HUES6 (cell line): Measurements from ENCODE around the gene SCN11A.
"Not testable (repeated sequence)": the region's sequence is repeated elsewhere in the genome, so short reads cannot be mapped to it uniquely, and the experiment has no call there.

ENCODE experiments used
- H3K27ac ChIP-seq: 2 replicates; pipeline ENCODE4 v1.7.0; 2013; ENCODE audit warnings: low read depth, mild to moderate bottlenecking, low read length, inconsistent platforms
- H3K27me3 ChIP-seq: 2 replicates; pipeline ENCODE4 v1.6.1; 2013; ENCODE audit warnings: low read length; ENCODE audit not compliant: control insufficient read depth, insufficient read depth
- H3K36me3 ChIP-seq: 2 replicates; pipeline ENCODE4 v1.6.1; 2013; ENCODE audit warnings: low read length; ENCODE audit not compliant: control insufficient read depth, insufficient read depth
- H3K4me1 ChIP-seq: 2 replicates; pipeline ENCODE4 v1.6.1; 2013; ENCODE audit warnings: low read length; ENCODE audit not compliant: control insufficient read depth, insufficient read depth
- H3K4me3 ChIP-seq: 2 replicates; pipeline ENCODE4 v1.5.1; 2013; ENCODE audit warnings: low read depth, low read length
- H3K9ac ChIP-seq: one replicate; pipeline ENCODE4 v1.6.1; 2013; ENCODE audit warnings: mild to moderate bottlenecking, low read length
- H3K9me3 ChIP-seq: 2 replicates; pipeline ENCODE4 v1.6.1; 2013; ENCODE audit warnings: low read depth, low read length; ENCODE audit not compliant: control insufficient read depth, insufficient read depth

The SCN11A gene

DNA sequence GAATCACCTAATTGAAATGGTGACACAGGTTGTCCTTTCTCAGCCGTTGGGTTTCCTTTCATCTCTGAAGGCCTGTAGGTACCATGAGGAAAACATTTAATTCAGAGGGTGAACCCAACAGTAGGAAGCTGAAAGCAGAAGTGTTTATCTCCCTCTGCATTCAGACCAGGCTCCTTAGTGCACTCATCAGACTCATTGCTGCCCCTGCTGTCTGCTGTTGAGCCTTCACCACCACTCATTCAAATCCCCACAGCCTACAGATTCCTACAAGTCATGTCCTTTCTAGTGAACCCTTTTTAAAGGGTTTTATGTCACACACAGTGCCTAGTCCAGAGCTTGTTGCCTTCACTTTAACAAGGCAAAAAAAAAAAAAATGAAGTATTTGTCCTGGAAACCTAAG lies 13.5 kb upstream of the SCN11A start:
- Histone ChIP-seq H3K27me3 (no peaks in the 10 kb centered on the region), H3K9me3 (no peaks in the 10 kb centered on the region), H3K27ac (no peak overlapping the region), H3K9ac (no peak overlapping the region), H3K36me3 (peaks cover 39% of the 10 kb centered on the region), H3K4me1 (no peaks in the 10 kb centered on the region), H3K4me3 (no peak overlapping the region)

DNA sequence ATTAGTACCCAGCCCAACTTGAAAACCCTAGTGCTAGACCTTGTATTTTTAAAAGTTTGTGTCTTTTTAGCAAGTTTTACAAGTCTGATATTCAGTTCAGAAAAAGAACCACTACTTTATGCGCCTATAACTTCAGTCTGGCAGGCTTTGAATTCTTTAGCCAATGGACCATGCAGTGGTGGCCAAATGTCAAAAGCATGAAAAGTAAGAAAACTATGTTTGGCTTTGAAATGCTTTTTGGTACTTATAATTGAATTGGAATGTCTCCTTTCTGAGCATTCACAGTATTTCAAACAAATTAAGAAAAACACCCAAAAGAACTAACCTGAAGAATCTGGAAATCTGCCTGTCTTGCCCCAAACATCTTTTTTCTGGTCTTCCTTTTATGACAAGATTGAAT lies 12.9 kb upstream of the SCN11A start:
- Histone ChIP-seq H3K4me1 (no peaks in the 10 kb centered on the region), H3K36me3 (peaks cover 34% of the 10 kb centered on the region), H3K4me3 (no peak overlapping the region), H3K27me3 (no peaks in the 10 kb centered on the region), H3K9ac (no peak overlapping the region), H3K27ac (no peak overlapping the region), H3K9me3 (no peaks in the 10 kb centered on the region)

DNA sequence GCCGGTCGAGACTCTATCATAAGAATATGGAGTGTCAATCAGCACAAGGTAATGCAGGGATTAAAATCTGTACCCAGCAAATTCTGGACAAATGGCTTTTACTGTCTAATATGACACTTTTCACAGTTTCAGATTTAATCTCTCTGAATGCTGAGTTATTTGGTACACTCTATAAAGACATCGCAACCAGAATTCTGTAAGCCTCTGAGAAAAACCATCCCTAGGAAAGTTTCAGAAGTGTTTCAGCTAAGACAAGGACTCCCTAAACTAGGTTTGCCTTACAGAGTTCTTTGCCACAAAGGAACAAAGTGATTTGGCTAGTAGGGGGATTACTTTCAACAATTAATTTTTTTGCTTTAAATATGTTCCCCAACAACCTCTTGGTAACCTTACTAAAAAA lies 11.4 kb upstream of the SCN11A start:
- no peak overlapping the region for H3K27ac ChIP-seq
- no peaks in the 10 kb centered on the region for H3K4me1 ChIP-seq
- H3K9ac ChIP-seq = no peak overlapping the region
- no peak overlapping the region for H3K4me3 ChIP-seq
- peaks cover 23% of the 10 kb centered on the region for H3K36me3 ChIP-seq
- no peaks in the 10 kb centered on the region for H3K9me3 ChIP-seq
- H3K27me3 ChIP-seq = no peaks in the 10 kb centered on the region

DNA sequence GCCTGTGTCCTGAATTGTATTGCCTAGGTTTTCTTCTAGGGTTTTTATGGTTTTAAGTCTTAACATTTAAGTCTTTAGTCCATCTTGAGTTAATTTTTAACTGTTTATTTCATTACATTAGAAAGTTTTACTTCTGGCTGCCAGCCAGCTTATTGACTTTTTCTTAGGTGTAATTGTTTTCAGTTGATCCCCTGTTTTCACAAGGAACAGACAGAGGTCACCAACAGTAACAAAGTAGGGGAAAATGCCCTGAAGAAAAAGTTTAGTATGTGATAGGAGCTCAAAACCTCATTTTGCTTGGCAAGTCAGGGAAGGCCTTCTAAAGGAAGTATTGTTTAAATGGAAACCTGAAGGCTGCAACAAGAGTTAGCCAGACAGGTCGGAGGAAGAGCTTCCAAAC lies 10.4 kb upstream of the SCN11A start:
- H3K36me3 ChIP-seq = peaks cover 15% of the 10 kb centered on the region
- no peak overlapping the region for H3K9ac ChIP-seq
- no peaks in the 10 kb centered on the region for H3K9me3 ChIP-seq
- no peak overlapping the region for H3K4me3 ChIP-seq
- H3K4me1 ChIP-seq = no peaks in the 10 kb centered on the region
- H3K27ac ChIP-seq = no peak overlapping the region
- no peaks in the 10 kb centered on the region for H3K27me3 ChIP-seq

DNA sequence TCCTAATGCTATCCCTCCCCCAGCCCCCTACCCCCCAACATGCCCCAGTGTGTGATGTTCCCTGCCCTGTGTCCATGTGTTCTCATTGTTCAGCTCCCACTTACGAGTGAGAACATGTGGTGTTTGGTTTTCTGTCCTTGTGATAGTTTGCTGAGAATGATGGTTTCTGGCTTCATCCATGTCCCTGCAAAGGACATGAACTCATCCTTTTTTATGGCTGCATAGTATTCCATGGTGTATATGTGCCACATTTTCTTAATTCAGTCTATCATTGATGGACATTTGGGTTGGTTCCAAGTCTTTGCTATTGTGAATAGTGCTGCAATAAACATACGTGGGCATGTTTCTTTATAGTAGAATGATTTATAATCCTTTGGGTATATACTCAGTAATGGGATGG lies 9.5 kb upstream of the SCN11A start:
- H3K9ac ChIP-seq, H3K27ac ChIP-seq, H3K27me3 ChIP-seq, H3K4me1 ChIP-seq, H3K36me3 ChIP-seq, H3K4me3 ChIP-seq, H3K9me3 ChIP-seq: not testable (repeated sequence)

DNA sequence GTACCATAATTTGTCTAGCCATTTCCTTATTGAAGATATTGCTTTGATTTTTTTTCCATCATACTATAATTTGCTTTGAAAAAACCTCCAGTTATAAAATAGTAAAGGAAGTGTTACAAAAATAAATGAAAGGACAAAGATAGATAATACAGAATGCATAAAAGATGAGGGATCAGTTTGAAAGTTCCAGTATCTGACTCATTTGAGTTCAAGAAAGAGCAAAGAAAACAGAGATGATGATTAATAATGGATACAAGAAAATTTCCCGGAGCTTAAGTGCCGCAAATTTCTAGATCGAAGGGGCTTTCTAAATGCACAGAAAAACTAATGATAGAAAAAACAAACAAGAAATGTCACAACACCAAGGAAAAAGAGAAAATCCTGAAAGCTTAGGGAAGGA lies 4.4 kb upstream of the SCN11A start:
- no peak overlapping the region for H3K4me3 ChIP-seq
- no peaks in the 10 kb centered on the region for H3K36me3 ChIP-seq
- H3K9me3 ChIP-seq = no peaks in the 10 kb centered on the region
- H3K27ac ChIP-seq = no peak overlapping the region
- H3K9ac ChIP-seq = no peak overlapping the region
- H3K27me3 ChIP-seq = no peaks in the 10 kb centered on the region
- H3K4me1 ChIP-seq = 0 out of 2 replicates have a peak, but pooled peaks cover 5% of the 10 kb centered on the region

DNA sequence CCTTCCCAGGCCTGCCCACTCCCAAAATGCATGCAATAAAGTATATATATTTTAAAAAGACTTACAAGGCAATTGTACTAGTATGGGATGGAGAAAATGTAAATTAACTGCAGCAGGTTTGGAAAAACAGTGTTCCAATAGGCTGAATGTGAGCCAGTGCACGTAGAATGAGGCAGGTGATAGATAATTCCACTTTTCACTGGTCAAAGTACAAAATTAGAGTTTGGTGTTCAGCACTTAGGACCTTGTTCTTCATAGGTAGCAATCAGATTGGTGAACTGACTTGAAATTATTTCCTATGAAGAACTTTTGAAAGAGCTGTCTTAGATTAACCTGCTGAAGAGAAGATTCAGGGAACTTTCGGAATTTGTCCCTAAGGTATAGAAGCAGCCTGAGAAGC lies 2.0 kb upstream of the SCN11A start:
- no peaks in the 10 kb centered on the region for H3K9me3 ChIP-seq
- H3K36me3 ChIP-seq = no peaks in the 10 kb centered on the region
- no peak overlapping the region for H3K27ac ChIP-seq
- H3K9ac ChIP-seq = no peak overlapping the region
- H3K27me3 ChIP-seq = no peaks in the 10 kb centered on the region
- H3K4me1 ChIP-seq = 0 out of 2 replicates have a peak, but pooled peaks cover 5% of the 10 kb centered on the region
- no peak overlapping the region for H3K4me3 ChIP-seq

DNA sequence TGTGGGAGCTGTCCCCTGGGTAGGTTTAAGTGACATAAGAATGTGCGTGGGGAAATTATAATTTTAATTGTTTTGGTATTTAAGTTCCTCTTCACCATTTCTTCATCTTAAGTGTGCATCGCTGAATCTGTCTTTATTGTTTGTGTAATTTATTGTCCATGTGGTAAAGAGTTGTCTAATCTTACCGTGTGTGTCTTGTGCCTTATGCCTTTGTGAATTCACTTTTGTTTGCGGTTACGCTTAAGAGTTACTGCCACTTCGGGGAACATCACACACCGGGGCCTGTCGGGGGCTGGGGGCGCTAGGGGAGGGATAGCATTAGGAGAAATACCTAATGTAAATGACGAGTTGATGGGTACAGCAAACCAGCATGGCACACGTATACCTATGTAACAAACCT lies 839 bp upstream of the SCN11A start:
- Histone ChIP-seq H3K9ac (peak overlapping the region; percentile 91), H3K4me1 (0 out of 2 replicates have a peak, but pooled peaks cover 5% of the 10 kb centered on the region), H3K27ac (peak overlapping the region; percentile 87), H3K4me3 (peak overlapping the region; percentile 91), H3K9me3 (no peaks in the 10 kb centered on the region), H3K36me3 (no peaks in the 10 kb centered on the region), H3K27me3 (no peaks in the 10 kb centered on the region)

DNA sequence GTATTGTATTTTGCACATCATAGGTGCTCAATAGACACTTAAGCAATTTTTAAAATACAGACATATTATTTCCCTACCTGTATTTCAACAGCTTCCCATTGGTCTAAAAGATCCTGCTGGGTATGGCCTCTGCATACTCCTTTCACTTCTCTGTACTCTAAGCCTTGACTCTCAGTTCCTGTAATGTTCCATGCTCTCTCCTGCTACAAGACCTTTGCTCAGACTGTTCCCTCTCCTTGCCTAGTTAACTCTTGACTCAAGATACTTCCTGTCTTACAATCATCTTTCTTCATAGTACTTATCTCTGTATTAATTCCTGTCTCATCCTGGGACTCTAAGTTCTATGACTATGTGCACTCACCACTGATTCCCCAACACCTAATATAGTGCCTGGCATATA lies 1.7 kb downstream of the SCN11A start:
- H3K4me1 ChIP-seq = 0 out of 2 replicates have a peak, but pooled peaks cover 5% of the 10 kb centered on the region
- no peak overlapping the region for H3K4me3 ChIP-seq
- H3K27ac ChIP-seq = no peak overlapping the region
- H3K36me3 ChIP-seq = no peaks in the 10 kb centered on the region
- no peaks in the 10 kb centered on the region for H3K9me3 ChIP-seq
- H3K9ac ChIP-seq = no peak overlapping the region
- H3K27me3 ChIP-seq = no peaks in the 10 kb centered on the region

DNA sequence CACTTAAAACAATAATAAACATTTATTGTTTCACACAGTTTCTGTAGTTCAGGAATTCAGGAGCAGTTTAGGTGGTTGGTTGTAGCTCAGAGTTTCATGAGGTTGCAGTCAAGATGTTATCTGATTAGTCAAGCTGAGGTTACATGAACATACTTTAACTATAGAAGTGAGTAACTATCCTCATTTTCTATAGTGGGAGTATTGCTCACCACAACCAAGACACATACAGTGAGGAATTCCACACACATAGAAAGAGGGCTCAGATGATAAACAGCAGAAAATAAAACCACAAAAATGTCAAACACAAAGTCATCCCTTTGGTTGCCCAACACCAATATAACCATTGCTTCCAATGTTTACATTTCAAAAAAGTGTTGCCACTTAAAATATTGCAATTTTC lies 13.6 kb downstream of the SCN11A start:
- Histone ChIP-seq H3K9me3 (no peaks in the 10 kb centered on the region), H3K27me3 (no peaks in the 10 kb centered on the region), H3K27ac (no peak overlapping the region)

DNA sequence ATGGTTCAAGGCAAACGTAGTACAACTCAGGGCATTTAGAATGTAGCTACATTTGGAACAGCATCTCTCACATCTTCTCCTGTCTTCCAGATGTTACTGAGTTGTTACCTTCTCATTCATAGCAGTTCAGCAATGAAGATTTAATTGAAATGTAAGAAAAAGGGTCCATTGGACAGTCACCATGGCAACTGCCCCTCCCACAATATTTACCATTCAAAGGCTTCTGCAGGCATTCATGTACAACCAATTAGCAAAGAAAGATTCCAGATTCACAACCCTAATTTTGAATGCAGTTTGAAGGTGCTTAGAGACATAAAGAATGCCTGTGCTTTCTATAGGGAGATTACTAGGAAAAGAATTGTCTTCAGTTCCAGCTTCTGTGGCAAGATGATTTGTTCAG lies 22.2 kb downstream of the SCN11A start:
- Histone ChIP-seq H3K27me3 (no peaks in the 10 kb centered on the region), H3K4me1 (no peaks in the 10 kb centered on the region), H3K4me3 (no peak overlapping the region), H3K36me3 (no peaks in the 10 kb centered on the region), H3K9ac (no peak overlapping the region), H3K9me3 (no peaks in the 10 kb centered on the region), H3K27ac (no peak overlapping the region)

More for the DNA sequence above, 13.6 kb downstream of the SCN11A start:
- Histone ChIP-seq H3K9ac (no peak overlapping the region), H3K36me3 (no peaks in the 10 kb centered on the region), H3K4me1 (no peaks in the 10 kb centered on the region), H3K4me3 (no peak overlapping the region)

DNA sequence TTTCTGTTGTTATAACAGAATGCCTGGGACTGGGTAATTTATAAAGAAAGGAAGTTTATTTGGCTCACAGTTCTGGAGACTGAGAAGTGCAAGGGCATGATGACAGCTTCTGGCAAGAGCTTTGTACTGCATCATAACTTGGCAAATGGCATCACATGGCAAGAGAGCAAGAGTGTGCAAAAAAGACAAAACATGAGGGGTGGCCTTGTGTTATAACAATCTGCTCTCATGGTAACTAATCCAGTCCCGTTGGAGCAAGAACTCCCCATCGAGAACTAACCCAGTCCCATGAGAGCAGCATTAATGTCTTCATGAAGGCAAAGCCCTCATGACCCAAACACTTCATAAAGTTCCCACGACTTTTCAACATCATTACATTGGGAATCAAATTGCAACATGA lies 23.2 kb downstream of the SCN11A start:
- Histone ChIP-seq H3K4me3 (no peak overlapping the region), H3K27me3 (no peaks in the 10 kb centered on the region), H3K9ac (no peak overlapping the region), H3K4me1 (no peaks in the 10 kb centered on the region), H3K27ac (no peak overlapping the region), H3K36me3 (no peaks in the 10 kb centered on the region), H3K9me3 (no peaks in the 10 kb centered on the region)
